ENCODE results near the gene FGD5. TPM values are rescaled to one million over a fixed set of nuclear protein-coding genes. Genes with fewer than 3 reads are reported as not detected.

FGD5 gene
- total RNA-seq, 1 donor from 2014 or later: not detected

DNA sequence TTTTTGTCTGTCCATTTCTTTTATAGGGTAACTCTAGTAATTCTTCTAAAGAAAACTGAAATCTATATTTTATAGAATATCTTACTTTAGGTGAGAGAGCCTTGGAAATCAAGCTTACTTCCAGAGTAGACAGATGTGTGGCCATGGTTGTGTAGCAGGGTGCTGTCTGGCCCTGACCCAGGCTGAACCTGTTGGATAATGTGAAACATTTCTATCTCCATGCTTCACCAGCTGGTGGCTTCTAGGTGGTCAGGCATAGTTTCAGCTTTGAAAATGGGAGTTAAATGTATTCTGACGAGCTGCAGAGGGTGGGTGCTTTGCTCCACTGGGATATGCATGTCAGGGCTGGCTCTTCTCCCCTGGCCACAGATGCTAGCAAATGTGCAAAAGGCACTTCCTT lies 107.8 kb downstream of the FGD5 start:
- Histone ChIP-seq H3K27me3 (ENCODE audit: control insufficient read depth, insufficient read depth, low read length) (no peaks in the 10 kb centered on the region), H3K4me3 (ENCODE audit: low read depth, low read length) (no peak overlapping the region), H3K36me3 (ENCODE audit: control insufficient read depth, insufficient read depth, low read length) (no peaks in the 10 kb centered on the region)
- TF ChIP-seq CTCF (IDR thresholded peaks at IDR 0.05; ENCODE audit: insufficient read depth, low read length, severe bottlenecking): no peak
- DNase-seq (ENCODE audit: low read depth) (no peak), FAIRE-seq (no peak)

DNA sequence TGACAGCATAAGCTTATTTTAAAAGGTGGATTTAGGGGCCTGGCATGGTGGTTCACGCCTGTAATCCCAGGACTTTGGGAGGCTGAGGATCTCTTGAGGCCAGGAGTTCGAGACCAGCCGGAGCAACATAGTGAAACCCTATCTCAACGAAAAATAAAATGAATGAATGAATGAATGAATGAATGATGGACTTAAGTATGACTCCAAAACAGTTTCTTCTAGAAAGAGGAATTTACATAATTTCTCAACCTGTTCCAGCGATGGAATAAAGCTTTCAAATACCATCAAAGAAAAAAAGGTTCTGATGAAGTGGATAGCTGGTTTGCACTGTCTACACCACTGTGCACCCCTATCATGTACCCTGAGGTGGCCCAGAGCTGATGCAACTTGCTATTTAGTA lies 108.5 kb downstream of the FGD5 start:
- H3K4me3 ChIP-seq (ENCODE audit: low read depth, low read length): no peak overlapping the region

GRCh38 chr3:14929310-14930074 lies 110.7 kb downstream of the FGD5 start:
- FAIRE-seq: no peak
- Histone ChIP-seq H3K4me3 (ENCODE audit: low read depth, low read length) (no peak overlapping the region), H3K36me3 (ENCODE audit: control insufficient read depth, insufficient read depth, low read length) (no peaks in the 10 kb centered on the region), H3K27me3 (ENCODE audit: control insufficient read depth, insufficient read depth, low read length) (no peaks in the 10 kb centered on the region)
- TF ChIP-seq CTCF (IDR thresholded peaks at IDR 0.05; ENCODE audit: insufficient read depth, low read length, severe bottlenecking): no peak
- no peak for DNase-seq (ENCODE audit: low read depth)

More for the DNA sequence above, 108.5 kb downstream of the FGD5 start:
- no peaks in the 10 kb centered on the region for H3K36me3 ChIP-seq (ENCODE audit: control insufficient read depth, insufficient read depth, low read length)
- no peak for TF ChIP-seq CTCF (IDR thresholded peaks at IDR 0.05; ENCODE audit: insufficient read depth, low read length, severe bottlenecking)
- DNase-seq (ENCODE audit: low read depth) (no peak), FAIRE-seq (no peak)
- H3K27me3 ChIP-seq (ENCODE audit: control insufficient read depth, insufficient read depth, low read length): no peaks in the 10 kb centered on the region

GRCh38 chr3:14933820-14934425 lies 115.2 kb downstream of the FGD5 start:
- Histone ChIP-seq H3K36me3 (ENCODE audit: control insufficient read depth, insufficient read depth, low read length) (no peaks in the 10 kb centered on the region), H3K27me3 (ENCODE audit: control insufficient read depth, insufficient read depth, low read length) (no peaks in the 10 kb centered on the region), H3K4me3 (ENCODE audit: low read depth, low read length) (no peak overlapping the region)
- FAIRE-seq (no peak), DNase-seq (ENCODE audit: low read depth) (no peak)
- TF ChIP-seq CTCF (IDR thresholded peaks at IDR 0.05; ENCODE audit: insufficient read depth, low read length, severe bottlenecking): no peak

DNA sequence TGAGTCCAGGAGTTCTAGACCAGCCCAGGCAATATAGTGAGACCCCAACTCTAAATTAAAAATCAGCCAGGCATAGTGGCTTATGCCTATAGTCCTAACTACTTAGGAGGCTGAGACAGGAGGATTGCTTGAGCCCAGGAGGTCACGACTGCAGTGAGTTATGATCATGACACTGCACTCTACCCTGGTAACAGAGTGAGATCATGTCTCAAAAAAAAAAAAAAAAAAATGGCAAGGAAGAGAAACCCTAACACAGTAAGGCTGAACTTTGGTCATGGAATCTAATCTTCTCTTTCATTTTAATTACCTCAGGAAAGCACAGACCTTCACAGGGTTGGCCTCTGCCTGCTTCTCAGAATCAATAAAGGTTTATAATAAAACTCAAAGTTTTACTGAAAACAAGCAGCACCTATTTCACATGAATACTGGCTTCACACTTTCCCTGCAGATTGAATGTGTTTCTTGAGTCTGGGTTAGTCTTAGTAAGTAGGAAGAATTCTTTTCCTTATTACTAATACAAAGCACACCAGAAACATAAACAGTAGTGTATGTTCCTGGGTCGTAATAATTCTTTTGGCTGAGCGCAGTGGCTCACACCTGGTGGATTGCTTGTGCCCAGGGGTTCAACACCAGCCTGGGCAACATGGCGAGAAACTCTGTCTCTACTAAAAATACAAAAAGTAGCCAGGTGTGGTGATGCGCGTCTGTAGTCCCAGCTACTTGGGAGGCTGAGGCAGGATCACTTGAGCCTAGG lies 117.0 kb downstream of the FGD5 start:
- Histone ChIP-seq H3K36me3 (ENCODE audit: control insufficient read depth, insufficient read depth, low read length) (no peaks in the 10 kb centered on the region), H3K27me3 (ENCODE audit: control insufficient read depth, insufficient read depth, low read length) (no peaks in the 10 kb centered on the region), H3K4me3 (ENCODE audit: low read depth, low read length) (no peak overlapping the region)
- FAIRE-seq: no peak
- DNase-seq (ENCODE audit: low read depth): no peak
- no peak for TF ChIP-seq CTCF (IDR thresholded peaks at IDR 0.05; ENCODE audit: insufficient read depth, low read length, severe bottlenecking)
